Left lobe of liver (tissue), 2 donors: ENCODE data around the gene UGT1A10. TPM values are rescaled to one million over a fixed set of nuclear protein-coding genes. Genes with fewer than 3 reads are reported as not detected.
"Not testable (repeated sequence)": the region's sequence is repeated elsewhere in the genome, so short reads cannot be mapped to it uniquely, and the experiment has no call there.

Experiments
- ATAC-seq: fragments of 200-7000 bp; cut with Tn5 transposase; one replicate; pipeline ENCODE4 v1.9.1; 2020; ENCODE audit warnings: mild to moderate bottlenecking, moderate library complexity
- DNase-seq: peaks from one replicate; pipeline ENCODE4 v3.0.0-alpha.2; 2020; ENCODE audit warnings: low spot score
- total RNA-seq: library from RNA; stranded (reverse); gene quantifications from one replicate; pipeline ENCODE4 v1.2.1, GENCODE V29; 2021
- donor health status: DM: no; HTN: no; CAD: no; lungs with moderate emphysema.
- donor health status: DM: no; HTN: yes; CAD: no.

UGT1A10 gene
- total RNA-seq, 1 donor from 2014 or later, result 0.45 TPM

DNA sequence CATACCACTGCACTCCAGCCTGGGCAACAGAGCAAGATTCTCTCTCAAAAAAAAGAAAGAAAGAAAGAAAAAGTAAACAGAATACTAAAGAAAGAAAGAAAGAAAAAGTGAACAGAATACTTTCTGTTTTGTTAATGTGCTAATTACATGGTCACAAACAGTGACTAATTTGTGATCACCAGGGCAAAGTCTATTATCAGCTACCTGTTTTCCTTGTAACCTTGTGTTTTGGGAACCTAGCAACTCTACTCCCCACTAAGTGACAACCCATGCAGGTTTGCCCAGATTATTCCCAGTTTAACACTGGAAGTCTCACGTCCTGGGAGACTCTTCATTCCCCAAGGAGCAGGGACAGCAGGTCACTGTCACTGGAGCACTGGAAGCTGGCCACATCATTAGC, 18.8 kb downstream of the UGT1A10 start:
- DNase-seq (no peak), ATAC-seq (no peak)

DNA sequence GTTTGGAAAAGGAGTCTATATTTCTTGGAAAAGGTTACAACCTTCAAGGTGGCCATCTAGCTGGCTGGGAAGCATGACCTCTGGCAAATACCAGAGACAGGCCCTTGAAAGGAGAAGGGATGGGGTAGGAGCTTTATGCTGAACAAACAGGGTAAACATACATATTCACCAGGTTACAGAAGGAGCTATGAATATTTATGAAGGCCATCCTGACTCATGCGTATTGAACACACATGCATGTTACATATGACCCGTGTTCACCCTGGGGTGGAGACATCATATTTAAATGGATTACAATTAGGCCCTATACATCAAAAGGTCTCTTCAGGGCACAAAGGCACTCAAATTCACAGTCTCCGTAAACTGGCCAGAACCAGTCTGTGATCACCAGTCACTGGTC, 19.7 kb downstream of the UGT1A10 start:
- ATAC-seq, result not testable (repeated sequence)

DNA sequence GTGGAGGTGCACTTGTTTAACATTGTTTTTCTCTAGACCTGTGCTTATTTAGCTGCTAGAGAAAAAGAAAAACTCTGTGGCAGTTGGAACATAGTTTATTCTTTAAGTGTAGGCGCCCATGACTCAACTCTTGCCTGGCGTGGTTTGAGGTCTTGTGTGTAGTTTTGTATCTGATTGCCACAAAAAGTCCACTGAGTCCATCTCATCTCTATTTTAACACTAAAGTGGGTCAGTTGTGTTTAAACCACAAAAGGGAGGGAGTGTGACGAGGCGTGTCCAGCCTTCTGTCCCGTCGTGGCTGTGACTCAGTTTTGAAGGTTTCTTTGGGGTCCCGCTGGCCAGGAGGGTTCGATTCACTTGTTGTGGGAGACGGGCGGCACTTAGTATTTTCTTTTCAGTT, 20.2 kb downstream of the UGT1A10 start:
- DNase-seq (no peak), ATAC-seq (no peak)

More for the DNA sequence above, 19.7 kb downstream of the UGT1A10 start:
- not testable (repeated sequence) for DNase-seq

DNA sequence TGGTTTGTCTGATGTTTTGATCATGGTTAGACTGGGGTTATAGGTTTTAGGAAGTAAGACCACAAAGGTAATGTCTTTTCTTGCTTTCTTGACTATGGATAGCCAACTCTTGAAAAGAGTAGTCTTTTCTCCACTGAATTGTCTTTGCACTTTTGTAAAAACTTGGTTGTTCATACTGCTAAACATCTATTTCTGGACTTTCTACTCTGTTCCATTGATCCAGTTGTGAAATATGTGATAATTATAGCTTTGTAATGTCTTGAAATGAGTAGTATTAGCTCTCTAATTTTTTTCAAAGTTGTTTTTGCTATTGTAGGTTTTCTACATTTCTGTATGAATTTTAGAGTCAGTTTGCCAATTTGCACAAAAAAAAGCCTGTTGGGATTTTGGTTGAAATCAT, 22.4 kb downstream of the UGT1A10 start:
- peak; percentile 79 for ATAC-seq
- DNase-seq, result no peak

DNA sequence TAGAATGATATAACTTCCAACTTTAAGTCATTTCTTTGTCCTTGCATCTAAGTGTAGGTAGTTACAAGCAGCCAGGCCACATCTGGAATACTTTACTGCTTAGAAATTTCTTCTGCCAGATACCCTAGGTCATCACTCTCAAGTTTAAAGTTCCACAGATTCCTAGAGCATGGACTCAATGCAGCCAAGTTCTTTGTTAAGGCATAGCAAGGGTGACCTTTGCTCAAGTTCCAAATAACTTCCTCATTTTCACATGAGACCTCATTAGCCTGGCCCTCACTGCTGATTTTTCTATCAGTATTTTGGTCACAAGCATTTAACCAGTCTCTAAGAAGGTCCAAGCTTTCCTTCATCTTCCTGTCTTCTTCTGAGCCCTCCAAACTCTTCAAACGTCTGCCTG, 27.7 kb downstream of the UGT1A10 start:
- DNase-seq, result no peak
- no peak for ATAC-seq

DNA sequence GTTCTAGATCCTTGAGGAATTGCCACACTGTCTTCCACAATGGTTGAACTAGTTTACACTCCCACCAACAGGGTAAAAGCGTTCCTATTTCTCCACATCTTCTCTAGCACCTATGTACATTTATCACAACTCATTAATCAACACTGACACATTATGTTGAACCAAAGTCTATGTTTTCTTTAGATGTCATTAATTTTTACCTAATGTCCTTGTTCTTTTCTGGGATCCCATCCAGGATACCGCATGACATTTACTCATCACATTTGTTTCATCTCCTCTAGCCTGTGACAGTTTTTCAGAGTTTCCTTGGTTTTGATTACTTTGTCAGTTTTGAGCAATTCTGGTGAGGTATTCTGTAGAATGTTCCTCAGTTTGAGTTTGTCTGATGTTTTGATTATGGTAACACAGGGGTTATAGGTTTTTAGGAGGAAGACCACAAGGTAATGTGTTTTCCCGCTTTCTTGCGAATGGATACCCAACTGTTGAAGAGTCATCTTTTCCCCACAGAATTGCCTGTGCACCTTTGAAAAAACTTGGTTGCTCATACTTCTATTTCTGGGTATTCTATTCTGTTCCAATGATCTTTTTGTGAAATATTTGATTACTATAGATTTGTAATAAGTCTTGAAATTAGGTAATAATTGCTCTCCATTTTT, 32.5 kb downstream of the UGT1A10 start:
- DNase-seq, result no peak
- ATAC-seq, result peak; percentile 39

DNA sequence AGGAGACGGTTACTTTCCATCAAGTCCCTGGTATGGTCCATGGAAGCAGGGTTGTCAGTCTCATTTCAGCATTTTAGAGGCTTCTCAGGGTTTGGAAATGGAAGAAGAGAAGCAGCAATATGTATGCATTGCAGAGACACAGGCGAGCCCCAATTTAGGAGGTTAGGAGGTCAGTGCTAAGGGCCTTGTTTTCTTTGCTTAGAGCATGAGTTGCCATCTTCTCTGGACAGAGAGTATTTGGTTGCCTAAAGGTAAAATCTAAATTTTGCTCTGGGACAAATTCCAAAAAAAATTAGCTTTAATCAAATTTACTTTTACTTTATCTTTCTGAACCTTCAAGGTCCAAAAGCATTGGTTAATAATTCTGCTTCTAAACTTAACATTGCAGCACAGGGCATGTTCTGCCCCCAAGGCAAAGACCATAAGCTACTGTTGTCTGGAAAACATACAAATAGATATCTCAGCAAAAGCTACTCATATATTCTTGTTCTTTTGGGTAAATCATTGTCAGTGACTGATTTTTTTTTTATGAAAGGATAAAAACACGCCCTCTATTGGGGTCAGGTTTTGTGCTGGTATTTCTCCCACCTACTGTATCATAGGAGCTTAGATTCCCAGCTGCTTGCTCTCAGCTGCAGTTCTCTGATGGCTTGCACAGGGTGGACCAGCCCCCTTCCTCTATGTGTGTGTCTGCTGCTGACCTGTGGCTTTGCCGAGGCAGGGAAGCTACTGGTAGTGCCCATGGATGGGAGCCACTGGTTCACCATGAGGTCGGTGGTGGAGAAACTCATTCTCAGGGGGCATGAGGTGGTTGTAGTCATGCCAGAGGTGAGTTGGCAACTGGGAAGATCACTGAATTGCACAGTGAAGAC, 35.3 kb downstream of the UGT1A10 start, which contains the start of gene UGT1A9:
TSS of gene UGT1A9 (plus strand) at position 609 of the 872 bp plus-strand sequence. CDS start at position 646, 37 bp downstream.
- peak; percentile 79 for ATAC-seq
- DNase-seq, result peak; percentile 78

DNA sequence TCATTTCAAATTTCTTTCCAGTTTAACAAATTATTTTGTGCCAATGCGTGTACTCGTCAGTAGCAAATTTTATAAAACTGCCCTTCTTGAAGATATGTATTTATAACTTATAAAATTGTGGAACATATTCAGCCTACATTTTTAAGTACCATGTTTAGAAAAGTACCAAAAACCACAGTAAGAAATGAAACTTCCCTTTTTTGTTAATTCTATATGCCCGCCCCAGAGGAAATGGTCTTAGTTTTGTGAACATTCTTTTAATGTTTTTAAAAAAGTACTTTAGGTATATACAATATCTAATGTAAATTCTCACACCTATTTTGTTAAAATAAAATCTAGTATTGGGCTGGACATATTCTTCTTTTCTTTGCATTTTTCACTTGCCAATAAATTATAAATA, 36.6 kb downstream of the UGT1A10 start:
- ATAC-seq (no peak), DNase-seq (no peak)

DNA sequence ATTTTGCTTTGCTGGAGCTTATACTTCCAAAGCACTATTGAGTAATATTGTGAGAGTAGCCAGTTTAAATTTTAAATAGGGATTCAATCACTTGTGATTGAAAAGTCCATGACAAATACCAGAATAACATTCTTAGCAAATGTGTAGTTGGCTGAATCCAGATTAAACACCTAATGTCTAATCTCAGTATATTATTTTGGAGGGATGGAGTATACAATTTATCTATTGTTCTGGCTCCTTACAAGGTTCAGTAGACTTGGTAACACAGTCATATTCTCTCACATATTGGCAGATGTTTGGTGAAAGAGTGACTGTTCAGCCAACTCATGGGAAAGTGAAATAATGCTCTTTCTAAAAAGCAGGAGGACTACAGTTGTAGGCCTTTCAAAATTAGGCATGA, 37.6 kb downstream of the UGT1A10 start:
- DNase-seq, result no peak
- ATAC-seq, result peak; percentile 22

DNA sequence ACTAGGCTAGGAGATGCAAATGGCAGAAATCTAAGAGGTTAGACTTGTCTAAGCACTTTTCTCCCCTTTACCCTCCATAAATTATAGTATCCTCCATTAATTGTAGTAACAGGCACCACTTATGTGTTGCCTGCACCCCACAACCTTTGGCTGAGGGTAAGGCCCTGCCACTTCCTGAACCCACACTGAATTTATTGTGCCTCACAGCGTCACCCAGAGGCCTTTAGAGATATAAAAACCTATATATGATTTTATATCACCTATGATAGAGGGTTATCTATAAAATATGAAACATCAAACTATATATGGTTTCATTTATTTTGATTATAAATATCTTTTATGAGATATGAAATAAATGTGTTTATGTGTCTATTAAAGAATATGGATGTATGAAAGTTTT, 38.1 kb downstream of the UGT1A10 start:
- no peak for DNase-seq
- ATAC-seq, result no peak

DNA sequence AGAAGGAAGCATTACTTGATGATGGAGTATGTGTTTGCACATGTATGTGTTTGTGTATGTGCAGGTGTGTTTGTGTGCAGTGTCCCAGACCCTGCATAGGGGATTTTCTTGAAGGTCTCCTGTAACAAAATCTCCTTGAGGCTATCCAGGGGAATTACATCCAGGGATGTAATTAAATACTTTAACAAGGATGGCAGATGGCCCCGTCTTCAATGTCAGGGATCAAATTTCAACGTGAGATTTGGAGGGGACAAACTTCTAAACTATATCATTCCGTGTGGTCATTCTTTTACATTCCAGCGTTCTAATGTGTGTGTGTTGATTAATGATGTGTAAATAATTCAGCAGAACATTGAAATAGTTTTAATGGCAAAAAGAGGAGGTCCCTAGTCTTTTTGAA, 38.7 kb downstream of the UGT1A10 start:
- DNase-seq (no peak), ATAC-seq (no peak)

DNA sequence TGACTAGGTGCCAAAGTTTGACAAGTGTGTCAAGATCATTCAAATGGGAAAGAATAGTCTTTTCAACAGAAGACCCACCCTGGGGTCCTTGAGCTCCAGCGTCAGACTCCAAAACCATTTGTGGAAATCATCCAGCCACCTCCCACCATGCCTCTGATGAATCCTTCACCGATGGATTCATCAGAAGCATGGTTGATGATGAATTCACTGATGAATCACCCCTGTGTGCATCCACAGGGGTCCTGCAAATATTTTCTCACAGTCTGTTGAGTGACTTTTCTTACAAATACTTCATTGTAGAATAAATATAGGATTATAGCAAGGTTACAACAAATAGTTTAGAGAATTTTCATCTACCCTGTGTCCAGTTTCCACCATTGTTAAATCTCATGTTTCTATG, 39.8 kb downstream of the UGT1A10 start:
- DNase-seq (no peak), ATAC-seq (no peak)

DNA sequence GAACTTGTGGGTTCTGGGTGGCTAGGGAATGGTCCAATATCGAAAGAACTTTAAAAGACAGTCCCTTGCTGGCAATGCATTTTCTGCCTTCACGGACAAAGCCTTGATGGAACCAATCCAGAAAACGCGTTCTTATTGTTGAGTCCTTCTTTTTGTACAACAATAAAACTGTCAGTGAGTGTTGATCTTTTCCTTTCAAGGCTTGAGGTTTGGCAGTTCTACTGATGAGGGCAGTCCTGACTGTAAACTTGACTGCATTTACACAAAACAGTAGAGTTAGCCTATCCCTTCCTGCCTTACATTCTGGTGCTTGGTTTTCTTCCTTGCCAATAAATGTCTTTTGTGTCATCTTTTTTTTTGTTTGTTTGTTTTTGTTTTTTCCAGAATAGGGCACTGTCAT, 42.9 kb downstream of the UGT1A10 start:
- no peak for DNase-seq

DNA sequence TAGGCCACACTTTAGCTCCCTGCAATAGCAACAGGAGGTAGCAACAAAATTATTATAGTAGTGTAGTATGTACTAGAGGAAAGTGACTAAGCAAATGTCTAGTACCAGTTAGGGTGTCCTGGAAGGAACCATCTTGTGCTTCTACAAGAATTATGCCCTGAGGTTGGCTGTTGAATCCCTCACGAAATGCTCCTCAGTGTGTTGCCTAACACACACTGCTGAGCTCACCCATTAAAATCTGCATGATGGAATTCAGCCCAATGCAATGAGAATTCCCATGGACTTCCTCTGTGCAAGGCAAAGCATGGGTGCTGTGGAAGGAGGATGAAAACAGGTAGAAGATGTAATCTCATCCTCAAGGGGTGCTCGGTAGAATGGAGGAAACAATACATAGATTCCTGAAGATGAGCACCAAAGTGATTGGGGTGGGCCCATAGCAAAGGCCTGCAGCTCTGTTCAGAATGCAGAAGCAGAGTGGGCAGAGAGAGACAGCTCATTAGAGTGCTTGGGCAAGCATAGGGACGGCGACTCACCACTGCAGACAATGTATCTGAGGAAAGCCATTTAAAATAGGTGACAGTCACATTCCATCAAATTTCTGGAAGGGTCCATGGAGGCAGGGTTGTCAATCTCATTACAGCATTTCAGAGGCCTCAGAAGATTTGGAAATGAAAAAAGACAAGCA, 44.3 kb downstream of the UGT1A10 start:
- DNase-seq, result no peak

More for the DNA sequence above, 42.9 kb downstream of the UGT1A10 start:
- no peak for ATAC-seq

DNA sequence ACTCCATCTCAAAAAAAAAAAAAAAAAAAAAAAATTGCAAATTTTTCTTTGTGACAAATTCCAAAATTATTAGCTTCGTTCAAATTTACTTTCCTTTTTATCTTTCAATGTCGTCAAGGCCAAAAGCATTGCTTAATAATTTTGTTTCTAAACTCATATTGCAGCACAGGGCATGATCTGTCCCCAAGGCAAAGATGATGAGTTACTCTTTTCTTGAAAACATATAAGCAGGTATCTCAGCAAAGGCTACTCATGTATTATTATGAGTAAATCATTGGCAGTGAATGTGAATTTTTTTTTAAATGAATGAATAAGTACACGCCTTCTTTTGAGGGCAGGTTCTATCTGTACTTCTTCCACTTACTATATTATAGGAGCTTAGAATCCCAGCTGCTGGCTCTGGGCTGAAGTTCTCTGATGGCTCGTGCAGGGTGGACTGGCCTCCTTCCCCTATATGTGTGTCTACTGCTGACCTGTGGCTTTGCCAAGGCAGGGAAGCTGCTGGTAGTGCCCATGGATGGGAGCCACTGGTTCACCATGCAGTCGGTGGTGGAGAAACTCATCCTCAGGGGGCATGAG, 45.4 kb downstream of the UGT1A10 start, which contains the start of gene UGT1A7:
TSS of gene UGT1A7 (plus strand) at position 381 of the 579 bp plus-strand sequence. CDS start at position 418, 37 bp downstream.
- DNase-seq, result no peak
- peak; percentile 50 for ATAC-seq

More for the DNA sequence above, 44.3 kb downstream of the UGT1A10 start:
- ATAC-seq, result peak; percentile 41

DNA sequence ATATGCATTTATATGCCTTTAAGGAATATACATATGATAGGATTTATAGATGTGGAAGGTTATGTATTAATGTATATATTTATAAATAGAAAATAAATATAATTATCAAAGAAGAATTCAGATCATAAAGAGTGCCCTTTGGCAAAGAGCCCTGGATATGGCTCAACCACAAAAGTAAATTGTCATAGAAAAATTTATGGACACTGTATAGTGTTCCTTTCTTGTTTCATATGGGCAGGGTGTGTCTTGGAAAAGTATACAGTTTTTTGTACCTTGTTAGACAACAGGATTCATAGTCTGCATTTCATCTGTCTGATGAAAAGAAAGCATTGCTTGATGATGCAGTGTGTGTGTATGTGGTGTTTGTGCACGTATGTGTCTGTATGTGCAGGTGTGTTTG, 48.4 kb downstream of the UGT1A10 start:
- DNase-seq, result no peak
- no peak for ATAC-seq

DNA sequence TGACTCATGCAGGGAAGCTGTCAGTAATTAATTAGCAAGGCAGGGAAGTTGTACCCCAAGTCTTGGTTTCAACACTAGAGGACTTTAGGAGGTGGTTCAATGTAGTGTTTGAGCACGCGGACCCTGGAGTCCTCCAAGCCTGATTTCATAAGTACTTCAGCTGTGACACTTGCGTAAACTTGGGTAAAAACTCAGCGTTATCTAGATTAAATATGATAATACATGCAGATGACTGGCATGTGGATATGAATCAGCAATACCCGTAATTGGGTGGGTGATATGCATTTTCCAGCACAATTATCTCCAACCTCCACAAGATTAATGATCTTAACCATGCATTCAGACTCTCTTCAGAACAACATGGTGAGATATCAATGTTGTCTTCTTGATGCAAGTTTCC, 50.7 kb downstream of the UGT1A10 start:
- ATAC-seq, result no peak
- DNase-seq, result no peak

DNA sequence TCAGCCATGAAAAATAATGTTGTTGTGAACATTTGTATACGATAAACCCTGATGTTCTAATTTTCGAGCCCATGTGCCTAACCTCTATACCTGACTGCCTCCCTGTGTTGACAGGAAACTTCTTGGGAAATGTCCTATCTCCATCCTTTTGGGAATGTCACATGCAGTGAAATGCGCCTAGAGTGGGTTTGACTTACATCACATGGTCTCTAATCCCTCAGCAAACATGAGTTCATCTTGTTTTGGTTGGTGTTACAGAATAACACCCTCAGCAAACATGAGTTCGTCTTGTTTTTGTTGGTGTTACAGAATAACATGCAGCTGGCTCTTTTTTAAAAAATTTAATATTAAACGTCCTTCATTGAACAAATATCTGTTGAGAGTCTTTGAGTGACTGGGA, 52.1 kb downstream of the UGT1A10 start:
- DNase-seq (no peak), ATAC-seq (no peak)

DNA sequence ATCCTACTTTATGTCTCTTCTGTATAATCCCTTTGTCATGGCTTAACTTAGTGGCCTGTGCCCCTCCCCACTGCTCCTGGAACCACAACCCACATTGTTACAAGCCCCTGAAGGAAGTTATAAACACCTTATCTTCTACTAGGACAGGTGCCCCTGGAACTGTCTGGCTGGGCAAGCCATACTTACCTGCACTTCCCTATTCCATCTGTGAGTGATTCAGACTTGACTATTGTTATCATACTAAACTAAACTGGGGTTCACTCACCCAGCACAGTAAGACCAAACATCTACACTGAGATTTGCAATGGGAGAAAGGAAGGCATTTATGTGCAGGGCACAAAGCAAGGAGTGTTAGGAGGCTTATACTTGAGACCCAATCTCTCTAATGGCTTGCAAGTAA, 52.8 kb downstream of the UGT1A10 start:
- ATAC-seq (no peak), DNase-seq (no peak)

DNA sequence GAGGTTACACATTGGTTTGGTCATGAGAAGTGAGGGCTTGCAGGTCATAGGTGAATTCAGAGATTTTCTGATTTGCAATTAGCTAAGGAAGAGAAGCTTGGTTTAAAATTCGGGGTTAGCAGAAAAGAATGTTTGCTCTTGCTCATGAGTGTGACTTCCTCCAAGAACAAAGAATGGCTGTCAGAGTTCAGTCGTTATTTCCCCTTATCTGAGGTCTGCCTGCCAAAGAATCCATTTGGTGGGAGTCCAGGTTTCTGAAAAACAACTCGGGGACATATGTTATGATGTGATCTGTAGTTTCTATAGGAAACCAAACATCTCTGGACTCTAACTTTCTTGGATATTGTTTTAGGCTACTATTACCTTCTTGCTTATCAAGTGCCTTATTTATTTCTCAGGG, 53.3 kb downstream of the UGT1A10 start:
- no peak for ATAC-seq

DNA sequence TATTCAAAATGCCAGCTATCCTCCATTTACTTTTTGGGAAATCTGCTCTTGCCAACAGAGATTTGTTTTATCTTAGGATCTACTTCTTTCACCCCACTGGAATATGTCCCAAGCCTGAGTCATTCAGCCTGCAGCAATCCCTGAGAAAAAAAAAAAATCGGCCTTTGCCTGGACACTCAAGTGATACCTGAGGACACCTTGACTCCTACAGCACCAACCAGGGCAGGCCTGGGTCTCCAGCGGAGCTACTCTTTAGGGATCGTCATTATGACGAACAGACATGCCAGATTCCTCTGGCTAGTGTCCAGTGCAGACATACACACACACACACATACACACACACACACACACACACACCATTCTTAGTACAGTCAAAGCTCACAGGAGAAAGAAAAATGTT, 54.2 kb downstream of the UGT1A10 start:
- no peak for ATAC-seq
- no peak for DNase-seq

More for the DNA sequence above, 53.3 kb downstream of the UGT1A10 start:
- no peak for DNase-seq
